HepG2 (cell line): ENCODE data around the gene MBIP. TPM values are rescaled to one million over a fixed set of nuclear protein-coding genes. Genes with fewer than 3 reads are reported as not detected.

Experiments used
- ATAC-seq: fragments of 200-7000 bp; cut with Tn5 transposase; 3 replicates; pipeline ENCODE4 v1.9.1; 2020; ENCODE audit warnings: mild to moderate bottlenecking, moderate library complexity
- BruUV-seq: library from RNA; stranded (reverse); fragments of 400-500 nt; replicated peaks from 2 replicates; lab custom pipeline; 2021; lab: Mats Ljungman, UMichigan
- CTCF ChIA-PET: fragments of 300-600 bp; formaldehyde crosslinking; extraction: SDS; loops from one replicate; lab custom pipeline; 2021; ENCODE audit warnings: low total read pairs, inconsistent platforms, low intra/inter-chr PET ratio; lab: Yijun Ruan, JAX
- POLR2A ChIA-PET: fragments of 350-600 bp; sonication (Branson Sonifier 250); formaldehyde crosslinking; loops from one replicate; lab custom pipeline; 2020; ENCODE audit warnings: antibody characterized with exemption, inconsistent platforms; lab: Yijun Ruan, JAX
- DNase-seq: peaks from one replicate; pipeline ENCODE4 v3.0.0-alpha.2; 2015; ENCODE audit warnings: low spot score
- FAIRE-seq: peaks from 3 replicates; lab custom pipeline; 2011; peaks lifted over from hg19 to GRCh38; lab: Jason Lieb, UNC
- H2AFZ ChIP-seq: one replicate; pipeline ENCODE4 v1.6.1; 2011; ENCODE audit warnings: low read length, inconsistent platforms
- H3K27ac ChIP-seq: fragments of 300-600 bp; 3 replicates; pipeline ENCODE4 v1.8.0; 2011; ENCODE audit warnings: mixed run types, mild to moderate bottlenecking, mixed read lengths, low read length, inconsistent platforms; ENCODE audit not compliant: insufficient read depth; ENCODE audit errors: extremely low read length
- H3K27me3 ChIP-seq, 2 experiments: fragments of 200-600 bp in 1 of 2; 2 replicates in 1 of 2; 3 replicates in 1 of 2; pipeline versions ENCODE4 v1.6.0 to v1.8.0; 2011; ENCODE audit warnings: low read length in 2 of 2, mild to moderate bottlenecking in 2 of 2, moderate library complexity in 2 of 2, inconsistent platforms in 1 of 2; ENCODE audit not compliant: insufficient read depth in 2 of 2, control insufficient read depth in 1 of 2
- H3K36me3 ChIP-seq, 2 experiments: fragments of 200-600 bp in 1 of 2; replicated peaks in 1 of 2; 2 replicates in 1 of 2; 3 replicates in 1 of 2; pipeline versions ENCODE4 v1.5.1 to v1.8.0; 2011; ENCODE audit warnings: low read length in 2 of 2, inconsistent platforms in 1 of 2; ENCODE audit not compliant: insufficient read depth in 2 of 2, control insufficient read depth in 1 of 2
- H3K4me1 ChIP-seq: 2 replicates; pipeline ENCODE4 v1.5.1; 2012; ENCODE audit warnings: low read length, inconsistent platforms; ENCODE audit not compliant: insufficient read depth
- H3K4me2 ChIP-seq: 2 replicates; pipeline ENCODE4 v1.6.0; 2011; ENCODE audit warnings: low read depth, low read length, inconsistent platforms
- H3K4me3 ChIP-seq, 3 experiments: fragments of 200-600 bp in 1 of 3; sonication (generic), shearing (Covaris generic) in 1 of 3; replicated peaks in 1 of 3; 2 replicates each; pipeline ENCODE4 v1.5.1; 2011 to 2016; ENCODE audit warnings: low read length in 3 of 3, inconsistent platforms in 2 of 3, low read depth in 2 of 3, mild to moderate bottlenecking in 2 of 3, control low read depth in 1 of 3, mixed read lengths in 1 of 3; ENCODE audit not compliant: insufficient read depth in 1 of 3
- H3K79me2 ChIP-seq: one replicate; pipeline ENCODE4 v1.6.1; 2011; ENCODE audit warnings: low read length, inconsistent platforms; ENCODE audit not compliant: insufficient read depth
- H3K9ac ChIP-seq: 2 replicates; pipeline ENCODE4 v1.6.0; 2011; ENCODE audit warnings: mild to moderate bottlenecking, low read depth, low read length, inconsistent platforms; ENCODE audit not compliant: insufficient read depth
- H3K9me3 ChIP-seq: 2 replicates; pipeline ENCODE4 v1.5.1; 2012; ENCODE audit warnings: mild to moderate bottlenecking, low read length
- H4K20me1 ChIP-seq: 2 replicates; pipeline ENCODE4 v1.6.0; 2011; ENCODE audit warnings: inconsistent platforms, mild to moderate bottlenecking, low read length, moderate library complexity; ENCODE audit not compliant: insufficient read depth
- ATM ChIP-seq: fragments of 450-650 bp; IDR thresholded peaks from 2 replicates; pipeline ENCODE4 v1.7.1; 2017; ENCODE audit warnings: mild to moderate bottlenecking, borderline replicate concordance
- CENPT ChIP-seq: sonication (generic); formaldehyde crosslinking; IDR thresholded peaks from 2 replicates; pipeline ENCODE4 v1.8.0; 2022; ENCODE audit warnings: low read depth, mild to moderate bottlenecking, moderate library complexity, missing genetic modification reagents
- DMTF1 ChIP-seq: sonication (generic); formaldehyde crosslinking; IDR thresholded peaks from 2 replicates; pipeline ENCODE4 v1.4.0; 2020; ENCODE audit warnings: mild to moderate bottlenecking, missing genetic modification reagents
- E2F5 ChIP-seq: sonication (generic); formaldehyde crosslinking; conservative IDR thresholded peaks from 2 replicates; pipeline ENCODE4 v1.4.0; 2020; ENCODE audit warnings: missing genetic modification reagents
- NCOA5 ChIP-seq: sonication (generic); formaldehyde crosslinking; IDR thresholded peaks from 2 replicates; pipeline ENCODE4 v1.4.0; 2020; ENCODE audit warnings: missing genetic modification reagents
- RFX3 ChIP-seq: IDR thresholded peaks from 2 replicates; pipeline ENCODE4 v1.6.1; 2016; ENCODE audit warnings: missing biosample characterization, missing genetic modification reagents
- SAP130 ChIP-seq: IDR thresholded peaks from 2 replicates; pipeline ENCODE4 v1.6.1; 2016; ENCODE audit warnings: low read depth
- TERF1 ChIP-seq: sonication (generic); formaldehyde crosslinking; IDR thresholded peaks from 2 replicates; pipeline ENCODE4 v1.8.0; 2022; ENCODE audit warnings: mild to moderate bottlenecking, missing genetic modification reagents, moderate library complexity
- TRAFD1 ChIP-seq: sonication (generic); formaldehyde crosslinking; IDR thresholded peaks from 2 replicates; pipeline ENCODE4 v1.5.1; 2020; ENCODE audit warnings: missing genetic modification reagents, mild to moderate bottlenecking, borderline replicate concordance
- ZBTB14 ChIP-seq: sonication (generic); formaldehyde crosslinking; IDR thresholded peaks from 2 replicates; pipeline ENCODE4 v1.4.0; 2020; ENCODE audit warnings: missing genetic modification reagents
- ZFP36 ChIP-seq: fragments of 150-350 bp; IDR thresholded peaks from 2 replicates; pipeline ENCODE4 v1.6.1; 2018; ENCODE audit warnings: borderline replicate concordance, low read length, low read depth; ENCODE audit not compliant: partially characterized antibody
- ZFP62 ChIP-seq: sonication (generic); formaldehyde crosslinking; IDR thresholded peaks from 2 replicates; pipeline ENCODE4 v1.4.0; 2020; ENCODE audit warnings: missing genetic modification reagents
- ZNF230 ChIP-seq: sonication (generic); formaldehyde crosslinking; IDR thresholded peaks from 2 replicates; pipeline ENCODE4 v1.4.0; 2020; ENCODE audit warnings: mild to moderate bottlenecking, missing genetic modification reagents
- ZNF260 ChIP-seq: sonication (generic); formaldehyde crosslinking; IDR thresholded peaks from 2 replicates; pipeline ENCODE4 v1.4.0; 2020; ENCODE audit warnings: missing genetic modification reagents, low read depth, mild to moderate bottlenecking, borderline replicate concordance
- ZNF331 ChIP-seq: sonication (generic); formaldehyde crosslinking; IDR thresholded peaks from 2 replicates; pipeline ENCODE4 v1.4.0; 2020; ENCODE audit warnings: missing genetic modification reagents
- ZNF367 ChIP-seq: sonication (generic); formaldehyde crosslinking; IDR thresholded peaks from 2 replicates; pipeline ENCODE4 v1.4.0; 2020; ENCODE audit warnings: missing genetic modification reagents, borderline replicate concordance
- ZNF576 ChIP-seq: sonication (generic); formaldehyde crosslinking; IDR thresholded peaks from 2 replicates; pipeline ENCODE4 v1.4.0; 2020; ENCODE audit warnings: mild to moderate bottlenecking, missing genetic modification reagents
- ZNF766 ChIP-seq: sonication (generic); formaldehyde crosslinking; IDR thresholded peaks from 2 replicates; pipeline ENCODE4 v1.5.0; 2020; ENCODE audit warnings: missing genetic modification reagents, borderline replicate concordance
- ZNF816 ChIP-seq: sonication (generic); formaldehyde crosslinking; IDR thresholded peaks from 2 replicates; pipeline ENCODE4 v1.8.0; 2022; ENCODE audit warnings: missing genetic modification reagents, mild to moderate bottlenecking, borderline replicate concordance
- WGBS: methylation state at CpG from one replicate; pipeline ENCODE4 v1.1.6; 2017; ENCODE audit warnings: low lambda C conversion rate; 5-methylcytosine and 5-hydroxymethylcytosine counted together
- in situ Hi-C: cut with HindIII; loops from 2 replicates; pipeline ENCODE4 v1.10.0; 2017; ENCODE audit warnings: low pct_unique_long_range_greater_than_20kb; ENCODE audit not compliant: extremely low pct_ligation_motif_present
- intact Hi-C: fragments of 100-400 bp; cut with micrococcal nuclease; formaldehyde crosslinking; loops from one replicate; pipeline ENCODE4 v1.10.0; 2022; ENCODE audit not compliant: unreplicated experiment
- polyA plus RNA-seq, 8 experiments: library from polyadenylated mRNA; depleted of rRNA in 3 of 8; stranded (reverse) in 7 of 8; unstranded in 1 of 8; fragments of >200 nt; fragmentation: Illumina TruSeq in 4 of 8; extraction: Trizol in 4 of 8; gene quantifications; 2 replicates each; pipeline versions ENCODE4 v1.2.1 to v1.2.3, GENCODE V29; 2011 to 2016; ENCODE audit warnings: low read depth in 4 of 8, missing spikeins in 1 of 8, mixed read lengths in 1 of 8; ENCODE audit not compliant: insufficient read depth in 1 of 8
- total RNA-seq, 5 experiments: library from RNA; depleted of rRNA; stranded (reverse); fragments of >200 nt; fragmentation: Illumina TruSeq; extraction: Trizol; gene quantifications; 2 replicates each; pipeline ENCODE4 v1.2.3, GENCODE V29; 2016; ENCODE audit warnings: low read depth in 1 of 5

The MBIP gene
- total and polyA plus RNA-seq, 2 of the 13 experiments (the other 11 are each of a cell fraction or from before 2014, with no cell fraction given): 48.1 to 48.6 TPM

- Histone ChIP-seq H3K79me2 (no peaks in the 10 kb centered on the region), H3K27me3 (peaks cover 9 to 45% of the 10 kb centered on the region in 2 experiments), H4K20me1 (no peaks in the 10 kb centered on the region), H2AFZ (no peak overlapping the region), H3K27ac (no peak overlapping the region), H3K9me3 (no peaks in the 10 kb centered on the region), H3K36me3 (no peaks in the 10 kb centered on the region), H3K4me2 (no peak overlapping the region), H3K9ac (no peak overlapping the region), H3K4me1 (no peaks in the 10 kb centered on the region), H3K4me3 (no peak overlapping the region)
- ATAC-seq (no peak), FAIRE-seq (no peak), DNase-seq (no peak)
- no TSS peak for BruUV-seq
- ChIA-PET POLR2A (no interaction called here), CTCF (no interaction called here)
- intact Hi-C loops (no loop called here), in situ Hi-C loops (no loop called here)
- 13% methylated on average over 2 of the region's 2 CpGs for WGBS
- TF ChIP-seq E2F5 (CRISPR knock-in tag) (no peak), ZNF816 (CRISPR knock-in tag) (no peak), ZNF230 (no peak), ATM (no peak), DMTF1 (CRISPR knock-in tag) (no peak), TRAFD1 (CRISPR knock-in tag) (no peak), ZNF576 (no peak), ZNF766 (no peak), ZNF367 (no peak), ZFP36 (no peak), ZBTB14 (CRISPR knock-in tag) (no peak), CENPT (CRISPR knock-in tag) (no peak), NCOA5 (CRISPR knock-in tag) (no peak), ZFP62 (CRISPR knock-in tag) (no peak), TERF1 (CRISPR knock-in tag) (no peak), ZNF260 (CRISPR knock-in tag) (no peak), SAP130 (no peak), ZNF331 (CRISPR knock-in tag) (no peak), RFX3 (CRISPR knock-in tag) (no peak)
These were observed 50.2 kb downstream of the MBIP start for GRCh38 chr14:36270191-36270590.
